Adipocyte (in vitro differentiated cells): ENCODE data around the gene AGXT2.
"Not testable (repeated sequence)": the region's sequence is repeated elsewhere in the genome, so short reads cannot be mapped to it uniquely, and the experiment has no call there.

Experiments used
- DNase-seq: peaks from one replicate; pipeline ENCODE4 v3.0.0-alpha.2; 2015; ENCODE audit warnings: low read depth
- H3K27me3 ChIP-seq: replicated peaks from 2 replicates; pipeline ENCODE4 v1.7.0; 2013; ENCODE audit warnings: mild to moderate bottlenecking, low read length, moderate library complexity; ENCODE audit not compliant: control insufficient read depth, insufficient read depth
- H3K36me3 ChIP-seq: 2 replicates; pipeline ENCODE4 v1.7.0; 2013; ENCODE audit warnings: low read length, mild to moderate bottlenecking, moderate library complexity; ENCODE audit not compliant: control insufficient read depth, insufficient read depth, severe bottlenecking
- H3K4me1 ChIP-seq: 2 replicates; pipeline ENCODE4 v1.7.0; 2013; ENCODE audit warnings: mild to moderate bottlenecking, low read length, moderate library complexity; ENCODE audit not compliant: control insufficient read depth, insufficient read depth
- H3K4me3 ChIP-seq: 2 replicates; pipeline ENCODE4 v1.7.0; 2013; ENCODE audit warnings: mild to moderate bottlenecking, low read length, moderate library complexity
- H3K9ac ChIP-seq: 2 replicates; pipeline ENCODE4 v1.7.0; 2013; ENCODE audit warnings: mild to moderate bottlenecking, low read length, moderate library complexity
- H3K9me3 ChIP-seq: 2 replicates; pipeline ENCODE4 v1.7.0; 2013; ENCODE audit warnings: mild to moderate bottlenecking, low read length, moderate library complexity; ENCODE audit not compliant: control insufficient read depth

Gene AGXT2

DNA sequence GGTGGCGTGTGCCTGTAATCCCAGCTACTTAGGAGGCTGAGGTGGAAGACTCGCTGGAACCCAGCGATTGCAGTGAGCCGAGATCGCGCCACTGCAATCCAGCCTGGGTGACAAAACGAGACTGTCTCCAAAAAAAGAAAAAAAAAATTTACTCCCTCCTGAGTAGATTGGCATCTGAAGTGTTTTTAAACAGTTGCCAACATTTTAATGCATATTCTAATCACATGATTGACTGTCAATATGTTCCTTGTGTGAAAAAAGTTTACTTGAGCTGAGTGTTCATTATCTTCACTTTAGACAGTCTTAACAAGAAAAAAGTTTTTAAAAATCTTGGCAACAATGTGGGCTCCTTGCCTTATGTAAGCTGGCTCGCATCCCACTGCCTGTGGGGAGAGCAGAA lies 53.8 kb downstream of the AGXT2 start:
- no peaks in the 10 kb centered on the region for H3K9me3 ChIP-seq
- no peak overlapping the region for H3K4me3 ChIP-seq
- no peaks in the 10 kb centered on the region for H3K36me3 ChIP-seq
- DNase-seq: no peak
- H3K4me1 ChIP-seq: no peaks in the 10 kb centered on the region
- H3K27me3 ChIP-seq: no peaks in the 10 kb centered on the region
- no peak overlapping the region for H3K9ac ChIP-seq

DNA sequence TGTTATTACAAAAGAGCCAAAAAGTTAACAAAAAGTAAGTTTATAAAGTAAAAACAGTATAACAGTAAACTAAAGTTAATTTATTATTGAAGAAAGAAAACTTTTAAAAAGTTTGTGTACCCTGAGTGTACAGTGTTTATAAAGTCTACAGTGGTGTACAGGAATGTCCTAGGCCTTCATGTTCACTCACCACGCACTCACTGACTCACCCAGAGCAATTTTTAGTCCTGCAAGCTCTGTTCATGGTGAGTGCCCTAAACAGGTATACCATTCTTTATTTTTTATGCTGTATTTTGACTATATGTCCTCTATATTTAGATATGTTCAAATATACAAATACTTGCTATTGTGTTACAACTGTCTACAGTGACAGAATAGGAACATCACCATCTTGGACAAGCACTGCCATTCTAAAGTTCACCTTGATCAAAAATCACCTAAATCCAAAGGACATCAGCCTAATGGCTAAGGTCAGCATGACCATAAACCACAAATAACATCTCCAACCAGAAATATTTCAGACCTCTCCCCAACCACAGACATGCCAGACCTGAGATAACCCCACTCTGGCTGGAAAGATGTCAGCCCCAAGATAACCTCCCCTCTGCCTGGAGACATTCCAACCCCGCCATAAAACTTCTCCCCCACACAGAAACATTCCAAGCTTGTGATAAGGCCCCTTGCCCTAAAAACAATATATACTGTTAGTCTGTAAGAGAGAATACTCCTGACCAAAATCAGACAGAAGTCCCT lies 56.1 kb downstream of the AGXT2 start:
- Histone ChIP-seq H3K4me3 (no peak overlapping the region), H3K27me3 (no peaks in the 10 kb centered on the region), H3K4me1 (no peaks in the 10 kb centered on the region), H3K36me3 (no peaks in the 10 kb centered on the region), H3K9me3 (peaks cover 13% of the 10 kb centered on the region), H3K9ac (no peak overlapping the region)
- no peak for DNase-seq

DNA sequence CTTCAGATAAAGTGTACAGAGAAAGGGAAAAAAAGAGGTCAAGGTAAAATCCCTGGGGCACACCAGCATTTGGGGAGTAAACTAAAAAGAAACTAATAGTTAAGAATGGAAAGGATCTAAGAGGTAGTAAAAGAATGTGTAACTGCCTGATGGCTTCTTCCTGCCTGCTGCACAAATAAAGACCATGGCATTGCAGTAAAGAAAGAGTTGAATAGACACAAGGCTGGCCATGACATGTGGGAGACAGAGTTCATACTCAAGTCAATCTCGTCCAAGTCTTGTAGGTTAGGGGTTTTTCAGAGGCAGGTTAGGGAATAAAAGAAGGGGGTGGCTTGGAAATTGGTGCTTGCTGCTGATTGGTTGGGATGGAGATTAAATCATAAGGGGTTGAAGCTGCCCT lies 60.8 kb downstream of the AGXT2 start:
- no peak overlapping the region for H3K9ac ChIP-seq
- H3K36me3 ChIP-seq: no peaks in the 10 kb centered on the region
- no peaks in the 10 kb centered on the region for H3K27me3 ChIP-seq
- no peaks in the 10 kb centered on the region for H3K4me1 ChIP-seq
- no peak overlapping the region for H3K4me3 ChIP-seq
- no peak for DNase-seq
- H3K9me3 ChIP-seq: peaks cover 30% of the 10 kb centered on the region

DNA sequence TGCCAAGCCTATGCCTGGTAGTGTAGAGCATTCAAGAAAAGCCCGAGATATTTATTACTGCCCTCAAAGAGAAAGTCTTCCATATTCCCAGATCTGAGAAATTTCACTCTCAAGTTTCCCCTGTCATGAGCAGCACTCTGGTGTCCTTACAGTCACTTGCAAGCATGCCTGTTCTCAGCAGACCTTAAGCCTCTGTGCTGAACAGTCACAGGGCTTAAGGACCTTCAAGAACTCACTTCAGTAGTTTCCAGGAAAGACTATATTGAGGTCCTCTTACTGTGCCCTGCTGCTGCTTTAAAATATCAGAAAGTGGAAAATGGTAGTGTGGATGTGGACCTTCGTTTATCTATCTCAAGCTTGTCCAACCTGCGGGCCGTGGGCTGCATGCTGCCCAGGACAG lies 64.9 kb downstream of the AGXT2 start:
- H3K36me3 ChIP-seq: no peaks in the 10 kb centered on the region
- DNase-seq: no peak
- H3K27me3 ChIP-seq: no peaks in the 10 kb centered on the region
- peaks cover 29% of the 10 kb centered on the region for H3K9me3 ChIP-seq
- H3K9ac ChIP-seq: no peak overlapping the region
- H3K4me1 ChIP-seq: no peaks in the 10 kb centered on the region
- H3K4me3 ChIP-seq: no peak overlapping the region

DNA sequence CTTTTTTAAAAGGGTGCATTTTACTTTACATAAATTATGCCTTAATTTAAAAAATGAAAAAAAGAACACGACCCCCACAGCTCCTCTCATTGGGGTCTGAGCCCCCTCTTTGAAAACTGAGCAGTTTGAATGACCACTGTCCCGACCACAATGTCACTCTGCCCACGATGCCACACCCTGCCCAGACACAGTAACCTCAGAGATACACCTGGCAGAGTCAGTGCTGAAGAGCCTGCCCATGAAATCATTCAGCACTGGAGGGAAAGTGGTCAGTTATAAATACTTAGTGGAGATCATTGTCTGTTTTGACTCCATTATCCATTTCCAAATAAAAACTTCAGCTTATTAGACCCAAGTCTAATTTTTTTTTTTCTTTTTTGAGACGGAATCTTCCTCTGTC lies 69.1 kb downstream of the AGXT2 start:
- no peak overlapping the region for H3K9ac ChIP-seq
- H3K9me3 ChIP-seq: no peaks in the 10 kb centered on the region
- H3K36me3 ChIP-seq: no peaks in the 10 kb centered on the region
- no peaks in the 10 kb centered on the region for H3K27me3 ChIP-seq
- no peak for DNase-seq
- H3K4me1 ChIP-seq: no peaks in the 10 kb centered on the region
- H3K4me3 ChIP-seq: no peak overlapping the region

DNA sequence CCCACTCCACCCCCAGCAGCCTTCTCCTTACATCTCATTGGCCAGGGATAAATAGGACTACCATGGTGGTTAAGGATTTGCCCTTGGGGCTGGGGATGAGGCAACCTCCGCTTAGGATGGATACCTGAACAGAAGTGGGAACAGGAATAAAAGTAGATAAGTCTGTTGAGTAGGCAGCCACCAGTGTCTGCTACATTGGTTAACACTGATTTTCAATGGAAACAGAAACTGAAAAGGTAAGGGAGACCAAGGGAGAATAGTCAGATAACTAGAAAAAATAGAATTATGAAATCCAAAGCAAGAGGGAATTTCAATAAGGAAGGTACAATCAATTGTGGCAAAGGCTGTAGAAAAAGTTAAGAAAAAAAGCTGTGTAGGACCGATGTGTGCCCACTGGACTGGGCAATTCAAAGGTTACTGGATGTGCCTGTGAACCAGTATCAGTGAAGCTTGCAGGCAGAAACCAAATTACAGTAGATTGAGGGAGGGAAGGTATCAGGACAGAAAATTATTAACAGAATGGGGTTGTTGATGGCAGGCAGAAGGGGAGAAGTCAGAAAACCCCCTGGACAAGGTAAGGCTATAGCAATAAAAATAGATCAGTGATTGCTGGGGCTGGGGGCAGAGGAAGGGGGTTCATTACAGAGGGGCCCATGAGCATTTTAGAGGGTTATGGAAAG lies 69.7 kb downstream of the AGXT2 start:
- no peaks in the 10 kb centered on the region for H3K36me3 ChIP-seq

DNA sequence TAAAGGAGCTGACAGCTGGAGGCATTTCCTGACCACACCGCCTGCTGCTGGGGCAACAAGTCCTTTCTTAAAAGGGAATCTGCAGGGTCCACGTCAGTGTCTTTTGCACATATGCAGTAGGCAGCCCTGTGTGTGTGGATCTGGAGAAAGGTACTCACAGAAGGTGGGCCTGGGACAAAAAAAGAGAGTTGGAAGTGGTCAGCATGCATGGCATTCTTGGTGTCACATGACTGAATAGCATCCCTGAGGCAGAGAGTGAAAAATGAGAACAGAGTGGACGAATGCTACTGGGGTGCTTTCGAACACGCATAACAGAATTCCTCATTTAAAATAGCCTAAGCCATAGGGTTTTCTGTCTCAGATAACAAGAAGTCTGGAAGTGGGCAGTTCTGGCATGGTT lies 71.4 kb downstream of the AGXT2 start:
- no peaks in the 10 kb centered on the region for H3K36me3 ChIP-seq
- no peak for DNase-seq
- no peak overlapping the region for H3K9ac ChIP-seq
- no peaks in the 10 kb centered on the region for H3K4me1 ChIP-seq
- H3K9me3 ChIP-seq: no peaks in the 10 kb centered on the region
- no peaks in the 10 kb centered on the region for H3K27me3 ChIP-seq
- H3K4me3 ChIP-seq: no peak overlapping the region

More for the DNA sequence above, 69.7 kb downstream of the AGXT2 start:
- H3K27me3 ChIP-seq: no peaks in the 10 kb centered on the region
- H3K9ac ChIP-seq: no peak overlapping the region
- H3K4me1 ChIP-seq: no peaks in the 10 kb centered on the region
- H3K9me3 ChIP-seq: no peaks in the 10 kb centered on the region
- H3K4me3 ChIP-seq: no peak overlapping the region
- DNase-seq: no peak

DNA sequence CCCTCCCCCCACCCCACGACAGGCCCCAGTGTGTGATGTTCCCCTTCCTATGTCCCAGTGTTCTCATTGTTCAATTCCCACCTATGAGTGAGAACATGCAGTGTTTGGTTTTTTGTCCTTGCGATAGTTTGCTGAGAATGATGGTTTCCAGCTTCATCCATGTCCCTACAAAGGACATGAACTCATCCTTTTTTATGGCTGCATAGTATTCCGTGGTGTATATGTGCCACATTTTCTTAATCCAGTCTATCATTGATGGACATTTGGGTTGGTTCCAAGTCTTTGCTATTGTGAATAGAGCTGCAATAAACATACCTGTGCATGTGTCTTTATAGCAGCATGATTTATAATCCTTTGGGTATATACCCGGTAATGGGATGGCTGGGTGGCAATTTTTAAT lies 76.1 kb downstream of the AGXT2 start:
- not testable (repeated sequence) for H3K9ac ChIP-seq, H3K27me3 ChIP-seq, H3K4me3 ChIP-seq, H3K36me3 ChIP-seq, H3K4me1 ChIP-seq, H3K9me3 ChIP-seq, DNase-seq

DNA sequence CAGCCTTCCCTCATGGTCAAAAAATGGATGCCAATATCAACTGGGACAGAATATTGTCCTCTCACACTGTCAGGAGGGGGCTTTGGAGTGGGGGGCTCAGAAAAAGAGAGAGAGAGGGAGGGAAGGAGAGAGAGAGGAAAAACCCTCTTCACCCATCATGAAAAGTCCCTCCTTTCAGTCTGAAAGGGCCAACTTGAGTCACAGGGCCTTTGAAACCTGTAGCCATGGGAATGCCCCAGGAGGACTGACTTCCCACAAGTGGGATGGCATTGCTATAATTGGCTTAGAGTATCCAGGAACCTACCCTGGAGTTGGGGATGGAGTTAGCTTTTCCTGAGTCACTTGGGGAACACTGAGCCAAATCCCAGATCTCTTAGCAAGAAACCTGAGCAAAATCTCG lies 77.2 kb downstream of the AGXT2 start:
- no peak overlapping the region for H3K4me3 ChIP-seq
- no peaks in the 10 kb centered on the region for H3K27me3 ChIP-seq
- no peak for DNase-seq
- H3K9me3 ChIP-seq: peaks cover 5% of the 10 kb centered on the region
- H3K4me1 ChIP-seq: no peaks in the 10 kb centered on the region
- peaks cover 4% of the 10 kb centered on the region for H3K36me3 ChIP-seq
- H3K9ac ChIP-seq: no peak overlapping the region

DNA sequence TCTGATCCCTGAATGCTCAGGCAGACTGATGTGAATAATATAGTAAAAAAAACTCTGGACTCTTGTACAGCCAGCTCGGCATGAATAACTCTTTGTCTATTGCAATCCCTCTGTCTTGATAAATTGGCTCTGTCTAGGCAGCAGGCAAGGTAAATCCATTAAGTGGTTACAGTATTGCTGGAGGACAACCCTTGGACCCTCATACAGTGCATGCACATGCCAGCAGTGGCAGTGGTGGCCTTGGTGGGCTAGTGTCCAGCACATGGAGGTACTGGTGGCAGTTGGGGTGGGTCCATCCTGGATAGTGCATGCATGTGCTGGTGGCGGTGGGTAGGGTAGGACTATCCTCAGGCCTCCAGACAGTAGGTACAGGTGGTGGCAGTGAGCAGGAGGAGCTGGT lies 79.5 kb downstream of the AGXT2 start:
- H3K36me3 ChIP-seq: peaks cover 6% of the 10 kb centered on the region
- no peak for DNase-seq
- H3K4me1 ChIP-seq: no peaks in the 10 kb centered on the region

DNA sequence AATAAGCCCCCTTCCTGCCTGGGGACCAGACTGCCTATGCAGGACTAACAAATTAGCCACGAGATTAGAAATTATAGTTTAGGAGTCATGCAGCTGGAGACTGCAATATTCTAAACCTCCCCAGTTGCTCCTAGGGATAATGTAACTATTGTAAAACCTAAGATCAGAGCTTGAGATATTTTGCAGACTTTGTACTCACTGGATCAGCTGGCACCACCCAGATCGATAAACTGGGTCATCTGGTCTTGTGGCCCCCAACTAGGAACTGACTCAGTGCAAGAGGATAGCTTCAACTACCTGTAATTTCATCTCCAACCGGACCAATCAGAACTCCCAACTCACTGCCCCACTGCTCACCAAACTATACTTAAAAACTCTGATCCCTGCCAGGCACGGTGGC lies 80.2 kb downstream of the AGXT2 start:
- no peaks in the 10 kb centered on the region for H3K27me3 ChIP-seq
- H3K36me3 ChIP-seq: peaks cover 6% of the 10 kb centered on the region

More for the DNA sequence above, 79.5 kb downstream of the AGXT2 start:
- Histone ChIP-seq H3K9me3 (peaks cover 9% of the 10 kb centered on the region), H3K9ac (no peak overlapping the region), H3K4me3 (no peak overlapping the region), H3K27me3 (no peaks in the 10 kb centered on the region)

More for the DNA sequence above, 80.2 kb downstream of the AGXT2 start:
- peaks cover 9% of the 10 kb centered on the region for H3K9me3 ChIP-seq
- no peaks in the 10 kb centered on the region for H3K4me1 ChIP-seq
- H3K9ac ChIP-seq: no peak overlapping the region
- no peak overlapping the region for H3K4me3 ChIP-seq
- no peak for DNase-seq
